Thoracic aorta (tissue), 2 donors: ENCODE results near the gene ST6GALNAC6. TPM values are rescaled to one million over a fixed set of nuclear protein-coding genes. Genes with fewer than 3 reads are reported as not detected.
A peak's percentile ranks its signal among the peaks of the same experiment; 100 is the strongest.

Experiments used
- ATAC-seq: fragments of 150-250 bp; one replicate; pipeline ENCODE4 v1.8.0; 2017; ENCODE audit warnings: low read depth; ENCODE audit not compliant: insufficient number of reproducible peaks, low FRiP score
- DNase-seq: peaks from one replicate; pipeline ENCODE4 v3.0.0-alpha.2; 2020; ENCODE audit warnings: low spot score
- H3K27ac ChIP-seq, 2 donors: fragments of 200-600 bp; sonication (generic); 1 replicate in 1 of 2; 2 replicates in 1 of 2; pipeline ENCODE4 v1.5.1; 2016; ENCODE audit warnings: mild to moderate bottlenecking in 2 of 2, moderate library complexity in 2 of 2
- H3K27me3 ChIP-seq: fragments of 200-600 bp; sonication (generic); replicated peaks from 2 replicates; pipeline ENCODE4 v1.6.0; 2016; ENCODE audit warnings: mild to moderate bottlenecking; ENCODE audit not compliant: insufficient read depth
- H3K36me3 ChIP-seq: fragments of 200-600 bp; sonication (generic); one replicate; pipeline ENCODE4 v1.5.1; 2016
- H3K4me1 ChIP-seq, 2 donors: fragments of 200-600 bp; sonication (generic); 1 replicate in 1 of 2; 2 replicates in 1 of 2; pipeline versions ENCODE4 v1.5.1 to v1.6.0; 2016; ENCODE audit warnings: low read depth in 2 of 2, mild to moderate bottlenecking in 1 of 2; ENCODE audit not compliant: control insufficient read depth in 1 of 2
- H3K4me3 ChIP-seq: fragments of 200-600 bp; sonication (generic); 2 replicates; pipeline ENCODE4 v1.5.1; 2016; ENCODE audit warnings: mild to moderate bottlenecking
- H3K9me3 ChIP-seq: fragments of 200-600 bp; sonication (generic); 2 replicates; pipeline ENCODE4 v1.5.1; 2016
- total RNA-seq, 2 donors: library from RNA; depleted of rRNA; stranded (reverse); fragments of >200 nt; gene quantifications; one replicate each; pipeline versions ENCODE4 v1.1.0 to v1.2.3, GENCODE V29; 2016
- TF ChIP-seq, protein P1 (sequence below): fragments of 200-600 bp; sonication (generic); IDR thresholded peaks from one replicate; pipeline ENCODE4 v1.5.1; 2019; ENCODE audit warnings: antibody characterized with exemption

ST6GALNAC6 gene
- total RNA-seq, 2 donors from 2014 or later = 140 to 221 TPM

DNA sequence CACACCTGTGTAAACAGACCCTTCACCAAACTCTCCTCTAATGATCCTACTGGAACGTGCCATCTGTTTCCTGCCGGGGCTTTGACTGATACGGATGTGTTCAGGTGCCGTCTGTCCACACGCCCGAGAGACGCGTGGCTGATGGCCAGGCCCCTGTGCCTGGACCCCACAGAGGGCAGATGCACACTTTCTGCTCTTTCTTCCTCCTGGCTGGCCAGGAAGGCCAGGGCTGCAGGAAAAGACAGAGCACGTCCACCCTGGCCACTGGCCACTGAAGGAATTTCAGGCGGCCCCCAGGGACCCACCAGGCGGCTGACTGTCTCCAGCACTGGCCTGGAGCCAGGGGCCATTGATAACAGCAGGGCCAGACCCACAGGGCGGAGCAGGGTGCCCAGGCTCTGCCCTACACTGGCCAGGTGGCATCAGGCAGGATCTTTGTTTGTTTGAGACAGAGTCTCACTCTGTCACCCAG lies 41.3 kb downstream of the ST6GALNAC6 start:
- H3K4me3 ChIP-seq = peak overlapping the region; percentile 4
- ATAC-seq (no peak), DNase-seq (no peak)
- H3K9me3 ChIP-seq = no peaks in the 10 kb centered on the region
- TF ChIP-seq, protein P1, sequence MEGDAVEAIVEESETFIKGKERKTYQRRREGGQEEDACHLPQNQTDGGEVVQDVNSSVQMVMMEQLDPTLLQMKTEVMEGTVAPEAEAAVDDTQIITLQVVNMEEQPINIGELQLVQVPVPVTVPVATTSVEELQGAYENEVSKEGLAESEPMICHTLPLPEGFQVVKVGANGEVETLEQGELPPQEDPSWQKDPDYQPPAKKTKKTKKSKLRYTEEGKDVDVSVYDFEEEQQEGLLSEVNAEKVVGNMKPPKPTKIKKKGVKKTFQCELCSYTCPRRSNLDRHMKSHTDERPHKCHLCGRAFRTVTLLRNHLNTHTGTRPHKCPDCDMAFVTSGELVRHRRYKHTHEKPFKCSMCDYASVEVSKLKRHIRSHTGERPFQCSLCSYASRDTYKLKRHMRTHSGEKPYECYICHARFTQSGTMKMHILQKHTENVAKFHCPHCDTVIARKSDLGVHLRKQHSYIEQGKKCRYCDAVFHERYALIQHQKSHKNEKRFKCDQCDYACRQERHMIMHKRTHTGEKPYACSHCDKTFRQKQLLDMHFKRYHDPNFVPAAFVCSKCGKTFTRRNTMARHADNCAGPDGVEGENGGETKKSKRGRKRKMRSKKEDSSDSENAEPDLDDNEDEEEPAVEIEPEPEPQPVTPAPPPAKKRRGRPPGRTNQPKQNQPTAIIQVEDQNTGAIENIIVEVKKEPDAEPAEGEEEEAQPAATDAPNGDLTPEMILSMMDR = no peak
- H3K4me1 ChIP-seq = peaks cover 49 to 93% of the 10 kb centered on the region in 2 donors
- peak overlapping the region; percentile 92 to 95 for H3K27ac ChIP-seq
- no peaks in the 10 kb centered on the region for H3K36me3 ChIP-seq
- H3K27me3 ChIP-seq = no peaks in the 10 kb centered on the region

DNA sequence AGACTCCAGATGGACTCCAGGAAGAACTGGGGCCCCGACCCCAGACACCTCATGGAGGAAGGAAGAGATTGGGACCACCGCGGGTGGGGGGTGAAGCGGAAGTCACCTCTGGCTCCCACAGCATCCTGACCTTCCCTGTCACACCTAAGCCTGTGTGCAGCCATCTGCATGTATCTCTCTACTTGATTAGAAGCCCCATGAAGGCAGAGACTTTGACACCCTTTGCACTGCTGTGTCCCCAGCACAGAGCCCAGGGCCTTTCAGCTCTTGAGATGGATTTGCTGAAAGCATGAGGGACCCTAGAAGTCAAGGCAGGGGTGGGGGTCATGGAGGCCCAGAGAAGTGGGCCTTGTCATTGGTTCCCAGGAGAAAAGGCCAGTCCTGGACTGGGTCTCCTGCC lies 42.1 kb downstream of the ST6GALNAC6 start:
- no peaks in the 10 kb centered on the region for H3K27me3 ChIP-seq
- peak overlapping the region; percentile 92 to 95 for H3K27ac ChIP-seq
- H3K4me1 ChIP-seq = peaks cover 51 to 96% of the 10 kb centered on the region in 2 donors
- TF ChIP-seq, protein P1 = no peak
- ATAC-seq = no peak
- DNase-seq = no peak
- H3K4me3 ChIP-seq = no peak overlapping the region
- H3K9me3 ChIP-seq = no peaks in the 10 kb centered on the region
- no peaks in the 10 kb centered on the region for H3K36me3 ChIP-seq

DNA sequence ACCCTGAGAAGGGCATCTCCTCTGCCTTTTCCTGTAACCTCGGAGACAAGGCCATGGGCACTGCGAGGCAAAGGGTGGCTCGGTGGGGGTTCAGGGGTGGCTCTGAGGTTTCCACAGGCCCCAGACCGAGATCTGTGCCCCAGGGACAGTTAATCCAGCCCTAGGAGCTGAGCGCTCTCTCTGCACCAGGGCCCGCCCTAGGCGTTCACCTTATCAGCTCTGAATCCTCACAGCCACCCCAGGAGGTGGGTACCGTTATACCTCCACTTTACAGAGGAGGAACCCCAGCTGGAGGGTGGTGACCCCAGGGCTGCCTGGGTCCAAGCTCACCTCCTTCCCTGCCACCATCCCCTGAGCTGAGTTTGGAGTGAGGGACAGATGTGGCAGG lies 42.7 kb downstream of the ST6GALNAC6 start:
- Histone ChIP-seq H3K27me3 (no peaks in the 10 kb centered on the region), H3K27ac (peak overlapping the region; percentile 92 to 95), H3K4me1 (peaks cover 48 to 96% of the 10 kb centered on the region in 2 donors), H3K9me3 (no peaks in the 10 kb centered on the region), H3K4me3 (no peak overlapping the region), H3K36me3 (no peaks in the 10 kb centered on the region)
- TF ChIP-seq, protein P1 = no peak
- ATAC-seq (no peak), DNase-seq (no peak)

DNA sequence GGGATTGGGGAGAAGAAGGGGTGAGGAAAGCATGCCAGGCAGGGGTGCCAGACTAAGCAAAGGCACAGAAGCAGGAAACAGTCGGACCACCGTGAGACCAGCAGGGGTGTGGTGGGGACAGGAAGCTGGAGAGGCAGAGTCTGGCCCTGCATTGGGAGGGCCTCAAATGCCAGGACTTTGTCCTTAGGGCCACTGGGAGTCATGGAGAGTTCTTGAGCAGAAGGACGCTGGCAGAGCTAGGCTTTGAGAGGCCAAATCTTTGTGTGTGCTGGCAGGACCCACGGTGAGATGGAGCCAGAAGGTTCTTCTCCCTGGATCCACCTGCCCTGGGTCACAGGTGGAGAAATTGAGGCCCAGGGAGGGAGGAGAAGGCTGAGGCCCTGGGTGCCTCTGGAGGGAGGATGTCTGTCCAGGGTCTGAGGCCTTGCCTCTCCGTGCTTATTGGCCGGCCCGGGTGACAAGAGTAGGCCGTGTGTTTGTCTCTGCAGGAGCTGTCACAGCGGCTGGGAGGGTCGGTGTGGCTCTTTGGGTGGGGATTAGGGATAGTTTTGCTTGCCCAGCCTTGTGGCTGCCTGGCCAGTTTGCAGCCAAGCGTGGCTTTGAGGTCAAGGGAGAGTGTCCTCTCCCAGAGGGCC lies 43.2 kb downstream of the ST6GALNAC6 start:
- Histone ChIP-seq H3K27ac (peak overlapping the region; percentile 92 to 95), H3K36me3 (no peaks in the 10 kb centered on the region), H3K9me3 (no peaks in the 10 kb centered on the region), H3K27me3 (no peaks in the 10 kb centered on the region), H3K4me3 (no peak overlapping the region), H3K4me1 (peaks cover 50 to 96% of the 10 kb centered on the region in 2 donors)
- ATAC-seq = no peak
- TF ChIP-seq, protein P1 = no peak
- no peak for DNase-seq

DNA sequence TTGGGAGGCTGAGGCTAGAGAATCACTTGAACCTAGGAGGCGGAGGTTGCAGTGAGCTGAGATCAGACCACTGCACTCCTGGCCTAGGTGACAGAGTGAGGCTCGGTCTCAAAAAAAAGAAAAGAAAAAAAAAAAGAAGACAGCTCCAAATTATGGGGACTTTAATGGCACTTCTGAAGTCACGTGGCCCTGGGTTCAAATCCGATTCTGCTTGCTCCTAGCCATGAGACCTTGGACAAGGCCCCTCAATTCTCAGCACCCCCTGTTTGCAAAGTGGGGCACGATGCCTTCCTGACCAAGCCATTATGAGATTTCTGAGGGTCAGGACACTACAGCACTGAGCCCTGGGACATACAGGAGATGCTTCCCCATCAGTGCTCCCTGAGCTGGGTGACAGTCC lies 43.9 kb downstream of the ST6GALNAC6 start:
- Histone ChIP-seq H3K4me1 (peaks cover 53 to 96% of the 10 kb centered on the region in 2 donors), H3K36me3 (peaks cover 2% of the 10 kb centered on the region), H3K27ac (peak overlapping the region; percentile 92 to 95), H3K9me3 (no peaks in the 10 kb centered on the region), H3K4me3 (no peak overlapping the region), H3K27me3 (no peaks in the 10 kb centered on the region)
- TF ChIP-seq, protein P1 = no peak
- no peak for ATAC-seq
- no peak for DNase-seq
